Brain microvascular endothelial cell (primary cell): ENCODE data around the gene DARS1.
"Not testable (repeated sequence)": the region's sequence is repeated elsewhere in the genome, so short reads cannot be mapped to it uniquely, and the experiment has no call there.

Experiments used
- DNase-seq: peaks from one replicate; pipeline ENCODE4 v3.0.0-alpha.2; 2020
- H3K27ac ChIP-seq: fragments of 250-450 bp; sonication (Bioruptor Pico); 2 replicates; pipeline ENCODE4 v1.5.1; 2020; ENCODE audit warnings: mild to moderate bottlenecking, moderate library complexity
- H3K27me3 ChIP-seq: fragments of 250-450 bp; sonication (Bioruptor Pico); replicated peaks from 2 replicates; pipeline ENCODE4 v1.5.1; 2020; ENCODE audit warnings: mild to moderate bottlenecking
- H3K36me3 ChIP-seq: fragments of 250-450 bp; sonication (Bioruptor Pico); replicated peaks from 2 replicates; pipeline ENCODE4 v1.5.1; 2020; ENCODE audit warnings: mild to moderate bottlenecking
- H3K4me3 ChIP-seq: 2 replicates; pipeline ENCODE4 v1.5.1; 2011; ENCODE audit warnings: low read depth, mild to moderate bottlenecking, control low read depth, low read length, moderate library complexity
- CTCF ChIP-seq: IDR thresholded peaks from 2 replicates; pipeline ENCODE4 v1.5.1; 2011; ENCODE audit warnings: low read depth, mild to moderate bottlenecking, moderate library complexity, low read length, control low read depth, inconsistent platforms; ENCODE audit errors: missing control alignments
- in situ Hi-C: cut with HindIII; loops from 2 replicates; pipeline ENCODE4 v1.10.0; 2017; ENCODE audit warnings: low sequenced_read_pairs, low pct_ligation_motif_present

DARS1 gene

GRCh38 chr2:135885709-135886108, 99.7 kb downstream of the DARS1 start:
- H3K27me3 ChIP-seq: no peaks in the 10 kb centered on the region
- no peak overlapping the region for H3K4me3 ChIP-seq
- H3K36me3 ChIP-seq: no peaks in the 10 kb centered on the region
- H3K27ac ChIP-seq: no peak overlapping the region
- in situ Hi-C loops: no loop called here
- TF ChIP-seq CTCF: no peak
- DNase-seq: no peak

- Histone ChIP-seq H3K4me3 (no peak overlapping the region), H3K27me3 (no peaks in the 10 kb centered on the region), H3K36me3 (no peaks in the 10 kb centered on the region), H3K27ac (no peak overlapping the region)
- TF ChIP-seq CTCF: no peak
- in situ Hi-C loops: no loop called here
- DNase-seq: no peak
Measured at GRCh38 chr2:135882415-135882814, 103.0 kb downstream of the DARS1 start.

GRCh38 chr2:135876770-135877169, 108.7 kb downstream of the DARS1 start:
- H3K27ac ChIP-seq, in situ Hi-C loops, H3K27me3 ChIP-seq, H3K36me3 ChIP-seq, DNase-seq: not testable (repeated sequence)
- H3K4me3 ChIP-seq: peak overlapping the region; percentile 75

GRCh38 chr2:135876066-135876711, 109.2 kb downstream of the DARS1 start, which contains the start of gene MCM6:
Gene MCM6, minus strand, starts transcription at chr2:135876443. Its CDS starts 78 bp downstream, at chr2:135876365.
- Histone ChIP-seq H3K36me3 (no peaks in the 10 kb centered on the region), H3K4me3 (peak within 1 kb of the TSS; percentile 75), H3K27me3 (no peaks in the 10 kb centered on the region), H3K27ac (peak within 1 kb of the TSS; percentile 73)
- TF ChIP-seq CTCF: no peak
- in situ Hi-C loops: no loop called here
- DNase-seq: peak; percentile 99

GRCh38 chr2:135875491-135876065, 109.8 kb downstream of the DARS1 start:
- Histone ChIP-seq H3K27ac (peak overlapping the region; percentile 73), H3K4me3 (peak overlapping the region; percentile 75), H3K27me3 (no peaks in the 10 kb centered on the region), H3K36me3 (no peaks in the 10 kb centered on the region)
- DNase-seq: peak; percentile 60
- in situ Hi-C loops: no loop called here
- TF ChIP-seq CTCF: no peak

GRCh38 chr2:135874777-135875365, 110.6 kb downstream of the DARS1 start:
- Histone ChIP-seq H3K27me3 (no peaks in the 10 kb centered on the region), H3K4me3 (peak overlapping the region; percentile 75), H3K36me3 (peaks cover 6% of the 10 kb centered on the region), H3K27ac (no peak overlapping the region)
- in situ Hi-C loops: no loop called here
- DNase-seq: no peak
- no peak for TF ChIP-seq CTCF
